Stomach (tissue), 9 donors: ENCODE data around the gene SIRPB2. TPM values are rescaled to one million over a fixed set of nuclear protein-coding genes. Genes with fewer than 3 reads are reported as not detected.
A peak's percentile ranks its signal among the peaks of the same experiment; 100 is the strongest.

Experiments used
- DNase-seq, 2 donors: peaks; one replicate each; pipeline versions ENCODE4 v3.0.0 to v3.0.0-alpha.2; 2013 to 2019
- H3K27ac ChIP-seq, 5 donors: fragments of 200-600 bp in 4 of 5; sonication (generic) in 4 of 5; one replicate each; pipeline ENCODE4 v1.5.1; 2013 to 2019; ENCODE audit warnings: mild to moderate bottlenecking in 1 of 5, moderate library complexity in 1 of 5
- H3K27me3 ChIP-seq, 3 donors: fragments of 200-600 bp; sonication (generic); one replicate each; pipeline ENCODE4 v1.5.1; 2017 to 2019; ENCODE audit warnings: mixed run types in 1 of 3
- H3K36me3 ChIP-seq, 4 donors: fragments of 200-600 bp; sonication (generic); 1 replicate in 3 of 4; 2 replicates in 1 of 4; pipeline ENCODE4 v1.5.1; 2016 to 2019
- H3K4me1 ChIP-seq, 4 donors: fragments of 200-600 bp; sonication (generic); one replicate each; pipeline ENCODE4 v1.5.1; 2016 to 2019
- H3K4me3 ChIP-seq, 4 donors: fragments of 200-600 bp; sonication (generic) in 3 of 4; one replicate each; pipeline ENCODE4 v1.5.1; 2016 to 2019; ENCODE audit warnings: mild to moderate bottlenecking in 1 of 4
- H3K9me3 ChIP-seq, 4 donors: fragments of 200-600 bp; sonication (generic); one replicate each; pipeline ENCODE4 v1.5.1; 2016 to 2019
- EP300 ChIP-seq: sonication (generic); formaldehyde crosslinking; IDR thresholded peaks from one replicate; pipeline ENCODE4 v1.6.1; 2017; ENCODE audit warnings: antibody characterized with exemption
- POLR2A ChIP-seq, 4 donors: fragments of 450-650 bp; IDR thresholded peaks; one replicate each; pipeline ENCODE4 v1.6.1; 2016; ENCODE audit warnings: antibody characterized with exemption in 4 of 4, control low read depth in 2 of 4, mild to moderate bottlenecking in 1 of 4, moderate library complexity in 1 of 4
- POLR2AphosphoS5 ChIP-seq, 3 donors: sonication (generic); formaldehyde crosslinking; IDR thresholded peaks; one replicate each; pipeline ENCODE4 v1.6.1; 2016; ENCODE audit warnings: antibody characterized with exemption in 3 of 3
- whole genome bisulfite sequencing, 5 donors: extraction: QIAGEN DNeasy Blood & Tissue Kit in 3 of 5; methylation state at CpG; one replicate each; pipeline versions ENCODE4 v1.1.5 to v1.1.7; 2013 to 2018; 5-methylcytosine and 5-hydroxymethylcytosine counted together
- intact Hi-C: fragments of 100-400 bp; cut with DNase I; formaldehyde crosslinking; loops from one replicate; pipeline ENCODE4 v1.15.1; 2023; ENCODE audit warnings: low total_unique reads
- polyA plus RNA-seq, 3 donors: library from polyadenylated mRNA; stranded (reverse); fragments of 200-250 nt; gene quantifications; one replicate each; pipeline ENCODE4 v1.2.3, GENCODE V29; 2013
- total RNA-seq, 5 donors: library from RNA; depleted of rRNA; stranded (reverse); fragments of >200 nt; gene quantifications; one replicate each; pipeline versions ENCODE4 v1.1.0 to v1.2.3, GENCODE V29; 2014 to 2016
- TF ChIP-seq, protein P1 (sequence below), 7 experiments: fragments of 450-650 bp in 4 of 7; fragments of 200-600 bp in 3 of 7; sonication (generic) in 3 of 7; IDR thresholded peaks; one replicate each; pipeline ENCODE4 v1.5.1; 2016 to 2019; ENCODE audit warnings: antibody characterized with exemption in 7 of 7, control low read depth in 2 of 7, mild to moderate bottlenecking in 1 of 7
- donor health status: healthy with polysubstance abuse.
- donor health status: Bipolar disorder and iron deficiency.
- donor health status: healthy.

SIRPB2 gene
- total and polyA plus RNA-seq, 8 donors, result 0.43 to 7.6 (median 2.4) TPM

DNA sequence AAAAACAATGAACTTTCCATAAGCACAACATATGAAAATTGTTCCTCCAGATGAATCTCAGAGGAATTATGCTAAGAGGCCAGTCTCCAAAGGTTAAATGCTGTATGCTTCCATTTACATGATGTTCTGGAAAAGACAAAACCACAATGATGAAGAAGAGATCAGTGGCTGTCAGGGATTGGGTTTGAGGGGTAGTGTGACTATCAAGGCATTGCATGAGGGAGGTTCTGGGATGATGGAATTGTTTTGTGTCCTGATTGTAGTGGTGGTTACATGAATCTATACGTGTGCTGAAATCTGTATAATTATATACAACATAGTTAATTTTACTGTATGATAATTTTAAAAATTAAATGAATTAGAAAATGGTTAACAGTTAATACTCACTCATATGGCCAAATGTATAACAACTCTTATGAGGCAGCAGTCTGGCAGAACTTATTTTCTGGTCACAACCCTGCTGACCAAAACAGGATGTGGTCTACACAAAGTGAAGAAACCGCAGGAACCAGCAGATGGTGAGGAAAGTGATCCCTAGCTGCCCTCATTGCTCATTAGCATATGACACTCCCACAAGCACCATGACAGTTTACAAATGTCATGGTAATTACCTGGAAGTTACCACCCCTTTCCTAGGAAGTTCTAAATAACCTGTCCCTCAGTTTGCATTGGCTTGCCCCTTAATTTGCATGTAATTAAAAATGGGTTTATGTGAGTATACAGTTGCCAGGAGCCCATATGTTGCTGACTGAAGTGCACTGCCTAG lies 56.5 kb downstream of the SIRPB2 start:
- 55 to 71% (median 67%) methylated on average over 2 of the region's 2 CpGs for WGBS, 5 donors
- intact Hi-C loops, result loop anchor here (5.0 kb wide), 1 partner anchor 122 kb away; no protein-coding TSS in a partner anchor
- peaks cover 0 to 8% (median 5%) of the 10 kb centered on the region in 4 donors for H3K36me3 ChIP-seq
- TF ChIP-seq, protein P1, sequence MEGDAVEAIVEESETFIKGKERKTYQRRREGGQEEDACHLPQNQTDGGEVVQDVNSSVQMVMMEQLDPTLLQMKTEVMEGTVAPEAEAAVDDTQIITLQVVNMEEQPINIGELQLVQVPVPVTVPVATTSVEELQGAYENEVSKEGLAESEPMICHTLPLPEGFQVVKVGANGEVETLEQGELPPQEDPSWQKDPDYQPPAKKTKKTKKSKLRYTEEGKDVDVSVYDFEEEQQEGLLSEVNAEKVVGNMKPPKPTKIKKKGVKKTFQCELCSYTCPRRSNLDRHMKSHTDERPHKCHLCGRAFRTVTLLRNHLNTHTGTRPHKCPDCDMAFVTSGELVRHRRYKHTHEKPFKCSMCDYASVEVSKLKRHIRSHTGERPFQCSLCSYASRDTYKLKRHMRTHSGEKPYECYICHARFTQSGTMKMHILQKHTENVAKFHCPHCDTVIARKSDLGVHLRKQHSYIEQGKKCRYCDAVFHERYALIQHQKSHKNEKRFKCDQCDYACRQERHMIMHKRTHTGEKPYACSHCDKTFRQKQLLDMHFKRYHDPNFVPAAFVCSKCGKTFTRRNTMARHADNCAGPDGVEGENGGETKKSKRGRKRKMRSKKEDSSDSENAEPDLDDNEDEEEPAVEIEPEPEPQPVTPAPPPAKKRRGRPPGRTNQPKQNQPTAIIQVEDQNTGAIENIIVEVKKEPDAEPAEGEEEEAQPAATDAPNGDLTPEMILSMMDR (IDR thresholded peaks at IDR 0.05), result no peak
- TF ChIP-seq POLR2A (IDR thresholded peaks at IDR 0.05) (no peak), POLR2AphosphoS5 (IDR thresholded peaks at IDR 0.05) (no peak), EP300 (no peak)
- peak; percentile 30 to 67 for DNase-seq
- H3K27ac ChIP-seq, result no peak overlapping the region
- H3K27me3 ChIP-seq, result no peaks in the 10 kb centered on the region
- H3K4me3 ChIP-seq, result no peak overlapping the region
- H3K9me3 ChIP-seq, result no peaks in the 10 kb centered on the region
- peaks cover 0 to 13% (median 3%) of the 10 kb centered on the region in 4 donors for H3K4me1 ChIP-seq

DNA sequence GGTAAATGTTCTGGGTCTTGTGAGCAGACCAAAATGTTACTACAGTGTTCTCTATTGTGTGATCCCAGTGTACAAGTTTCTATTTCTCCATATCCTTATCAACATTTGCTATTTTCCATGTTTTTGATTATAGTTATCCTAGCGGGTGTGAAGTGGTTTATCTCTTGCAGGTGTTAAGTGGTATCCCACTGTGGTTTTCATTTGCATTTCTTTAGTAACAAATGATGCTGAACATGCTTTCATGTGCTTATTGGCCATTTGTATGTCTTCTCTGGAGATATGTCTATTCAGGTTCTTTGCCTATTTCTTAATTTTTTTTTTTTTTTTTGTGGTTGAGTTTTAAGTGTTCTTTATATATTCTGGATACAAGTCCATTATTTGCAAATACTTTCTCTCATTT lies 60.1 kb downstream of the SIRPB2 start:
- H3K27ac ChIP-seq, result no peak overlapping the region
- intact Hi-C loops, result no loop called here
- no peak for DNase-seq
- TF ChIP-seq, protein P1 (IDR thresholded peaks at IDR 0.05), result no peak
- no peak for TF ChIP-seq POLR2AphosphoS5 (IDR thresholded peaks at IDR 0.05)
- no peak for TF ChIP-seq EP300
- no peak for TF ChIP-seq POLR2A (IDR thresholded peaks at IDR 0.05)
- no peaks in the 10 kb centered on the region for H3K36me3 ChIP-seq
- peaks cover 0 to 13% (median 0%) of the 10 kb centered on the region in 4 donors for H3K4me1 ChIP-seq
- 7 to 35% (median 27%) methylated on average over 1 of the region's 1 CpG for WGBS, 5 donors
- no peaks in the 10 kb centered on the region for H3K9me3 ChIP-seq
- H3K4me3 ChIP-seq, result no peak overlapping the region
- peaks cover 0 to 11% (median 0%) of the 10 kb centered on the region in 3 donors for H3K27me3 ChIP-seq

DNA sequence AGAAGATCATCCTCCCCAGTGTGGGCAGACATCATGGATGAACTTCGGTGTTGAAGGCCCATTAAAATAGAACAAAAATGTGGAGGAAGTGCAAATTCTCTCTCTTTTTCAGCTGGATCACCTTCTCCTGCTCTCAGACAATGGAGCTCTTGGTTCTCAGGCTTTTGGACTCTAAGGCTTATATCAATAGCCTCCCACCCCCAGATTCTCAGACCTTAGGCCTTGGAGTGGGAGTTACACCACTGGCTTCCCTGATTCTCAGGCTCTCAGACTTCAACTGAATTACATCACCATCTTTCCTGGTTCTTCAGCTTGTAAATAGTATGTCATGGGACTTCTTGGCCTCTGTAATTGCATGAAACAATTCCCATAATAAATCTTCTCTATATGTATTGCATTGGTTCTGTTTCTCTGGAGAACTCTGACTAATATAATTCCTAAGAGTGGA lies 61.2 kb downstream of the SIRPB2 start:
- H3K4me3 ChIP-seq, result no peak overlapping the region
- H3K9me3 ChIP-seq, result no peaks in the 10 kb centered on the region
- no peak overlapping the region for H3K27ac ChIP-seq
- TF ChIP-seq POLR2A (IDR thresholded peaks at IDR 0.05) (no peak), POLR2AphosphoS5 (IDR thresholded peaks at IDR 0.05) (no peak), EP300 (no peak)
- TF ChIP-seq, protein P1 (IDR thresholded peaks at IDR 0.05), result no peak
- peaks cover 0 to 11% (median 0%) of the 10 kb centered on the region in 3 donors for H3K27me3 ChIP-seq
- WGBS, 5 donors, result 79 to 100% (median 88%) methylated on average over 1 of the region's 1 CpG
- DNase-seq, result peak in 1 of 2 donors; percentile 45
- no peaks in the 10 kb centered on the region for H3K36me3 ChIP-seq
- peaks cover 0 to 9% (median 0%) of the 10 kb centered on the region in 4 donors for H3K4me1 ChIP-seq
- intact Hi-C loops, result no loop called here

DNA sequence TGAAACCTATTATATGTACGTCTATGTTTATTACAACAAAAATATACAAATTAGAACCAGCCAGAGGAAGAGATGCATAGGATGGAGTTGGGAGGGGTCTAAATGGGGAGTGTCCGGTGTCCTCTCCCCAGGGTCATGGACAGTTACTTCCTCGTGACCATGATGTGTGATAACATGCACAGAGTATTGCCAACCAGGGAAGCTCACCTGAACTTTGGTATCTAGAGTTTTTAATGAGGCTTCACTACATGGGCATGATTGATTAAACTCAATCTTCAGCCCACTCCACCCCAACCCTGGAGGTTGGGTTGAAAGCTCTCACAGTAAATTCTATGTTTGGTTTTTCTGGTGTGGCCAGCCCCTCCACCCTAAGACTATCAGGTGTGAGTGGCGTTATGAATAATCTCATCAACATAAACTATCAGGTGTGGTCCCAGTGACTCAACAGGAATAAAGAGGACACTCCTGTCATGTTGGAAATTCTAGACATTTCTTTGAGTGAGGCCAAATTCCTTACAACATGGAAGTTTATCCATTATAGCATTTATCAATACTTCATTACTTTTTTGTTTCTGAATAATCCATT lies 62.0 kb downstream of the SIRPB2 start:
- H3K4me1 ChIP-seq, result peaks cover 0 to 1% (median 0%) of the 10 kb centered on the region in 4 donors
- intact Hi-C loops, result no loop called here
- no peak overlapping the region for H3K4me3 ChIP-seq
- H3K27ac ChIP-seq, result no peak overlapping the region
- no peak for DNase-seq
- WGBS, 5 donors, result 73 to 78% (median 76%) methylated on average over 4 of the region's 4 CpGs
- H3K36me3 ChIP-seq, result no peaks in the 10 kb centered on the region
- no peaks in the 10 kb centered on the region for H3K9me3 ChIP-seq
- TF ChIP-seq EP300, result no peak
- TF ChIP-seq, protein P1 (IDR thresholded peaks at IDR 0.05), result no peak
- no peak for TF ChIP-seq POLR2AphosphoS5 (IDR thresholded peaks at IDR 0.05)
- no peak for TF ChIP-seq POLR2A (IDR thresholded peaks at IDR 0.05)
- H3K27me3 ChIP-seq, result peaks cover 0 to 11% (median 0%) of the 10 kb centered on the region in 3 donors
